Spleen (tissue), 11 donors: ENCODE data around the gene ADAMTSL1. TPM values are rescaled to one million over a fixed set of nuclear protein-coding genes. Genes with fewer than 3 reads are reported as not detected.

Source experiments
- DNase-seq: peaks from one replicate; pipeline ENCODE4 v3.0.0-alpha.2; 2020
- H3K27ac ChIP-seq, 8 donors: fragments of 200-600 bp; sonication (generic) in 7 of 8; 1 replicate in 4 of 8; 2 replicates in 4 of 8; pipeline versions ENCODE4 v1.5.0 to v1.8.0; 2016 to 2021; ENCODE audit warnings: inconsistent platforms in 4 of 8, mild to moderate bottlenecking in 4 of 8, moderate library complexity in 1 of 8
- H3K27me3 ChIP-seq, 7 donors: fragments of 200-600 bp; sonication (generic) in 6 of 7; replicated peaks in 1 of 7; 1 replicate in 4 of 7; 2 replicates in 3 of 7; pipeline versions ENCODE4 v1.5.0 to v1.8.0; 2016 to 2021; ENCODE audit warnings: inconsistent platforms in 3 of 7, mild to moderate bottlenecking in 1 of 7
- H3K36me3 ChIP-seq, 6 donors: fragments of 200-600 bp; sonication (generic) in 5 of 6; 1 replicate in 4 of 6; 2 replicates in 2 of 6; pipeline versions ENCODE4 v1.5.0 to v1.8.0; 2016 to 2021; ENCODE audit warnings: inconsistent platforms in 2 of 6
- H3K4me1 ChIP-seq, 6 donors: fragments of 200-600 bp; sonication (generic) in 5 of 6; 1 replicate in 3 of 6; 2 replicates in 3 of 6; pipeline versions ENCODE4 v1.5.0 to v1.8.0; 2016 to 2021; ENCODE audit warnings: inconsistent platforms in 3 of 6
- H3K4me3 ChIP-seq, 8 donors: fragments of 200-600 bp; sonication (generic) in 7 of 8; 1 replicate in 4 of 8; 2 replicates in 4 of 8; pipeline versions ENCODE4 v1.5.0 to v1.8.0; 2016 to 2021; ENCODE audit warnings: inconsistent platforms in 4 of 8, mild to moderate bottlenecking in 4 of 8, moderate library complexity in 2 of 8
- H3K9me3 ChIP-seq, 8 donors: fragments of 200-600 bp; sonication (generic) in 7 of 8; 1 replicate in 4 of 8; 2 replicates in 4 of 8; pipeline versions ENCODE4 v1.5.0 to v1.8.0; 2016 to 2021; ENCODE audit warnings: inconsistent platforms in 4 of 8
- CTCF ChIP-seq, 11 experiments: fragments of 200-600 bp in 7 of 11; fragments of 450-650 bp in 4 of 11; sonication (generic) in 4 of 11; IDR thresholded peaks in 8 of 11; conservative IDR thresholded peaks in 3 of 11; 1 replicate in 7 of 11; 2 replicates in 4 of 11; pipeline versions ENCODE4 v1.4.0 to v1.8.0; 2016 to 2021; ENCODE audit warnings: antibody characterized with exemption in 11 of 11, inconsistent platforms in 4 of 11, mild to moderate bottlenecking in 1 of 11
- POLR2A ChIP-seq, 3 donors: fragments of 450-650 bp; IDR thresholded peaks; one replicate each; pipeline ENCODE4 v1.5.1; 2017; ENCODE audit warnings: antibody characterized with exemption in 3 of 3, mild to moderate bottlenecking in 1 of 3
- POLR2AphosphoS5 ChIP-seq, 3 donors: sonication (generic); formaldehyde crosslinking; IDR thresholded peaks; one replicate each; pipeline ENCODE4 v1.5.1; 2017; ENCODE audit warnings: antibody characterized with exemption in 3 of 3
- WGBS, 5 donors: extraction: QIAGEN DNeasy Blood & Tissue Kit in 3 of 5; methylation state at CpG; one replicate each; pipeline versions ENCODE4 v1.1.5 to v1.1.7; 2013 to 2018; 5-methylcytosine and 5-hydroxymethylcytosine counted together
- intact Hi-C: fragments of 100-400 bp; cut with DNase I; formaldehyde crosslinking; loops from one replicate; pipeline ENCODE4 v1.15.0; 2023; ENCODE audit warnings: low total_unique reads
- polyA plus RNA-seq, 3 donors: library from polyadenylated mRNA; stranded (reverse); fragments of 200-250 nt; gene quantifications; one replicate each; pipeline ENCODE4 v1.2.1, GENCODE V29; 2013
- total RNA-seq, 7 donors: library from RNA; depleted of rRNA in 3 of 7; stranded (reverse); fragments of >200 nt in 3 of 7; fragmentation: NEBNext Ultra II Directional in 4 of 7; extraction: Animal tissue kit (Norgen Biotek cat#: 25700) in 4 of 7; gene quantifications; one replicate each; pipeline versions ENCODE4 v1.1.0 to v1.2.1, GENCODE V29; 2016 to 2021
- donor health status: healthy with polysubstance abuse.
- donor health status: DM: no; HTN: no; CAD: no; lungs with moderate emphysema.
- donor health status: DM: no; HTN: no; CAD: no.
- donor health status: Bipolar disorder and iron deficiency.
- donor health status: healthy.
- donor health status: DM: no; HTN: no; CAD: no.
- donor health status: DM: yes; HTN: yes; CAD: no.

ADAMTSL1 gene
- total and polyA plus RNA-seq, 10 donors, result 0.35 to 5.3 (median 2.2) TPM

GRCh38 chr9:18710065-18710464 lies 236.1 kb downstream of the ADAMTSL1 start:
- Histone ChIP-seq H3K27ac (no peak overlapping the region), H3K9me3 (no peaks in the 10 kb centered on the region), H3K4me3 (no peak overlapping the region), H3K27me3 (no peaks in the 10 kb centered on the region), H3K4me1 (no peaks in the 10 kb centered on the region), H3K36me3 (no peaks in the 10 kb centered on the region)
- intact Hi-C loops, result no loop called here
- WGBS, 5 donors, result 81 to 100% (median 83%) methylated on average over 1 of the region's 1 CpG
- no peak for DNase-seq
- TF ChIP-seq POLR2A (IDR thresholded peaks at IDR 0.05) (no peak), CTCF (IDR thresholded peaks at IDR 0.05 in 8 of 11, conservative IDR thresholded peaks at IDR 0.05 in 3 of 11) (no peak), POLR2AphosphoS5 (IDR thresholded peaks at IDR 0.05) (no peak)

DNA sequence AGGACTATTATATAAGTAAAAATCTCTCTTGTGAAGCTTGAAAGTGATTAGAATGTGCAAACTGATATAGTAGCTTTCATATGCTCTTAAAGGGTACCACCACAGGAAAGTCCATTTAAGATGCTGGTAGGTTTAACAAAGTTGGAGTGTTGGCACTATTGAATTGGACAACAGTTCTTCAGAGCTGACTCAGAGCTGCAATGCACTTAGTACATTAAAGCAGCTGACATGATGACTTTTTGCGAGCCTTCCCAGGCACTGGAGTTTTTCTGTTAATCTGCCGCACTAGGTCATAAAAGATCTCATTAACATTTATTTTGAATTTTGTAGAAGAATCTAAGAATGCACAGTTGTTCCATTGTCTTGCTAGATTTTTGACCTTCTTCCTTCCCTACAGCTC lies 243.8 kb downstream of the ADAMTSL1 start:
- Histone ChIP-seq H3K36me3 (no peaks in the 10 kb centered on the region), H3K27ac (no peak overlapping the region), H3K27me3 (no peaks in the 10 kb centered on the region), H3K4me1 (no peaks in the 10 kb centered on the region), H3K4me3 (no peak overlapping the region), H3K9me3 (no peaks in the 10 kb centered on the region)
- WGBS, 5 donors, result 93 to 97% (median 95%) methylated on average over 2 of the region's 2 CpGs
- TF ChIP-seq POLR2A (IDR thresholded peaks at IDR 0.05), result no peak
- TF ChIP-seq CTCF (IDR thresholded peaks at IDR 0.05 in 8 of 11, conservative IDR thresholded peaks at IDR 0.05 in 3 of 11), result no peak
- no peak for TF ChIP-seq POLR2AphosphoS5 (IDR thresholded peaks at IDR 0.05)
- no peak for DNase-seq
- intact Hi-C loops, result no loop called here

GRCh38 chr9:18718393-18718792 lies 244.4 kb downstream of the ADAMTSL1 start:
- DNase-seq, result no peak
- H3K4me3 ChIP-seq, result no peak overlapping the region
- H3K36me3 ChIP-seq, result no peaks in the 10 kb centered on the region
- H3K27ac ChIP-seq, result no peak overlapping the region
- H3K4me1 ChIP-seq, result no peaks in the 10 kb centered on the region
- no peaks in the 10 kb centered on the region for H3K9me3 ChIP-seq
- TF ChIP-seq CTCF (IDR thresholded peaks at IDR 0.05 in 8 of 11, conservative IDR thresholded peaks at IDR 0.05 in 3 of 11) (no peak), POLR2AphosphoS5 (IDR thresholded peaks at IDR 0.05) (no peak), POLR2A (IDR thresholded peaks at IDR 0.05) (no peak)
- intact Hi-C loops, result no loop called here
- 87 to 93% (median 92%) methylated on average over 12 of the region's 12 CpGs for WGBS, 5 donors
- no peaks in the 10 kb centered on the region for H3K27me3 ChIP-seq

DNA sequence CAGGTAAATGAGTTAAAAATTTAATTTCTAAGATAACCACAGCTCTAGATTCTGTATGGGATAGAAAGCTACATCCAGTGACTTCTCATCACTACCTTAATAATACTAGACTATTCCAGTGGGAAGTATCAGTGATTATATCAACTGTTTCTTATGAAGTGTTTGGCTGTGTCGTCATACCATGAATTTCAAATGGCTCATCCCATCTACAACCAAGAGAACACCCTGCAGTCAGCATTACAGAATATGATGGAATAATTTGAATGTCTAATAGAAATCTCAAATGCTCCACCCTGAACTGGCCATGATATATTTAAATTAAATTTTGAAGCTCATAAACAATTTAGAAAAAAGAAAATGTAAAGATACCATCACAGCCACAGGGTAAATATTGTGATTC lies 245.0 kb downstream of the ADAMTSL1 start:
- Histone ChIP-seq H3K27ac (no peak overlapping the region), H3K9me3 (no peaks in the 10 kb centered on the region), H3K36me3 (no peaks in the 10 kb centered on the region), H3K4me1 (no peaks in the 10 kb centered on the region), H3K27me3 (no peaks in the 10 kb centered on the region), H3K4me3 (no peak overlapping the region)
- DNase-seq, result no peak
- 77 to 89% (median 84%) methylated on average over 1 of the region's 1 CpG for WGBS, 5 donors
- intact Hi-C loops, result no loop called here
- TF ChIP-seq POLR2A (IDR thresholded peaks at IDR 0.05) (no peak), CTCF (IDR thresholded peaks at IDR 0.05 in 8 of 11, conservative IDR thresholded peaks at IDR 0.05 in 3 of 11) (no peak)
